Measurements from ENCODE around the gene ROPN1L.

GRCh38 chr5:10491673-10492026 lies 50.0 kb downstream of the ROPN1L start:
- no peak for TF ChIP-seq CTCF (IDR thresholded peaks at IDR 0.05; ENCODE audit: low read depth, low read length, poor library complexity, severe bottlenecking)
- TF ChIP-seq EZH2phosphoT487 (IDR thresholded peaks at IDR 0.05; ENCODE audit: borderline replicate concordance, low read length) = no peak
